ENCODE results near the gene IL17RA.

IL17RA gene

GRCh38 chr22:17109113-17109865 lies 24.5 kb downstream of the IL17RA start:
- Histone ChIP-seq H4K8ac (ENCODE audit: low read depth, low read length) (no peak overlapping the region), H3K4ac (ENCODE audit: low read length) (no peak overlapping the region), H2BK5ac (ENCODE audit: low read length) (peak overlapping the region; percentile 57), H3K23ac (ENCODE audit: low read depth, low read length, poor library complexity) (peak overlapping the region; percentile 39), H3K18ac (ENCODE audit: low read length) (no peak overlapping the region), H3K36me3 (replicated peaks in 1 of 2; ENCODE audit: control insufficient read depth in 2 of 2, insufficient read depth in 2 of 2, low read length in 2 of 2) (peaks cover 0 to 50% of the 10 kb centered on the region in 2 donors), H3K27ac (replicated peaks; ENCODE audit: low read length) (no peak overlapping the region), H2AFZ (ENCODE audit: low read length) (no peak overlapping the region), H3K4me3 (ENCODE audit: low read length in 2 of 2) (no peak overlapping the region), H3K4me1 (ENCODE audit: control insufficient read depth in 2 of 2, insufficient read depth in 1 of 2, low read depth in 1 of 2, low read length in 2 of 2) (no peaks in the 10 kb centered on the region), H2AK5ac (ENCODE audit: low read depth, low read length) (no peak overlapping the region), H2BK15ac (ENCODE audit: low read length) (no peak overlapping the region), H3K4me2 (ENCODE audit: insufficient read depth, low read length, poor library complexity, severe bottlenecking) (no peak overlapping the region), H3K9me3 (replicated peaks in 1 of 2; ENCODE audit: control insufficient read depth in 2 of 2, insufficient read depth in 1 of 2, low read depth in 1 of 2, low read length in 2 of 2) (no peaks in the 10 kb centered on the region), H3K14ac (ENCODE audit: low read length) (no peak overlapping the region), H2BK12ac (ENCODE audit: low read length) (no peak overlapping the region), H2BK120ac (ENCODE audit: low read depth, low read length) (no peak overlapping the region), H3K9ac (ENCODE audit: low read depth, low read length, poor library complexity) (no peak overlapping the region), H4K91ac (ENCODE audit: low read depth, low read length, poor library complexity) (no peak overlapping the region), H3K79me1 (ENCODE audit: low read depth, low read length) (no peaks in the 10 kb centered on the region), H3K27me3 (ENCODE audit: control insufficient read depth in 3 of 3, insufficient read depth in 3 of 3, low read depth in 1 of 3, low read length in 3 of 3) (no peaks in the 10 kb centered on the region)
- no CpG with 5 or more reads among the region's 42 CpGs for WGBS, 2 donors (ENCODE audit: extremely low coverage in 2 of 2, insufficient read length in 2 of 2, insufficient replicate concordance in 1 of 2)
- no peak for DNase-seq (ENCODE audit: low spot score)

GRCh38 chr22:17109976-17110375 lies 25.2 kb downstream of the IL17RA start:
- H3K36me3 ChIP-seq (replicated peaks in 1 of 2; ENCODE audit: control insufficient read depth in 2 of 2, insufficient read depth in 2 of 2, low read length in 2 of 2) = peaks cover 0 to 43% of the 10 kb centered on the region in 2 donors
- H3K4me2 ChIP-seq (ENCODE audit: insufficient read depth, low read length, poor library complexity, severe bottlenecking) = no peak overlapping the region
- H3K4me1 ChIP-seq (ENCODE audit: control insufficient read depth in 2 of 2, insufficient read depth in 1 of 2, low read depth in 1 of 2, low read length in 2 of 2) = no peaks in the 10 kb centered on the region
- no peak overlapping the region for H4K8ac ChIP-seq (ENCODE audit: low read depth, low read length)
- no peak for DNase-seq (ENCODE audit: low spot score)
- H2BK120ac ChIP-seq (ENCODE audit: low read depth, low read length) = no peak overlapping the region
- H3K9me3 ChIP-seq (replicated peaks in 1 of 2; ENCODE audit: control insufficient read depth in 2 of 2, insufficient read depth in 1 of 2, low read depth in 1 of 2, low read length in 2 of 2) = no peaks in the 10 kb centered on the region
- H2BK5ac ChIP-seq (ENCODE audit: low read length) = no peak overlapping the region
- H2AFZ ChIP-seq (ENCODE audit: low read length) = no peak overlapping the region
- H2BK12ac ChIP-seq (ENCODE audit: low read length) = no peak overlapping the region
- H3K9ac ChIP-seq (ENCODE audit: low read depth, low read length, poor library complexity) = no peak overlapping the region
- no peak overlapping the region for H3K23ac ChIP-seq (ENCODE audit: low read depth, low read length, poor library complexity)
- no peaks in the 10 kb centered on the region for H3K27me3 ChIP-seq (ENCODE audit: control insufficient read depth in 3 of 3, insufficient read depth in 3 of 3, low read depth in 1 of 3, low read length in 3 of 3)
- H3K18ac ChIP-seq (ENCODE audit: low read length) = no peak overlapping the region
- no peak overlapping the region for H2AK5ac ChIP-seq (ENCODE audit: low read depth, low read length)
- H3K27ac ChIP-seq (replicated peaks; ENCODE audit: low read length) = no peak overlapping the region
- no peak overlapping the region for H4K91ac ChIP-seq (ENCODE audit: low read depth, low read length, poor library complexity)
- H3K4me3 ChIP-seq (ENCODE audit: low read length in 2 of 2) = no peak overlapping the region
- H2BK15ac ChIP-seq (ENCODE audit: low read length) = no peak overlapping the region
- no peaks in the 10 kb centered on the region for H3K79me1 ChIP-seq (ENCODE audit: low read depth, low read length)
- no peak overlapping the region for H3K14ac ChIP-seq (ENCODE audit: low read length)
- no peak overlapping the region for H3K4ac ChIP-seq (ENCODE audit: low read length)
- WGBS, 2 donors (ENCODE audit: extremely low coverage in 2 of 2, insufficient read length in 2 of 2, insufficient replicate concordance in 1 of 2) = no CpG with 5 or more reads among the region's 16 CpGs

GRCh38 chr22:17110791-17111550 lies 26.2 kb downstream of the IL17RA start:
- no peak overlapping the region for H4K91ac ChIP-seq (ENCODE audit: low read depth, low read length, poor library complexity)
- no peaks in the 10 kb centered on the region for H3K9me3 ChIP-seq (replicated peaks in 1 of 2; ENCODE audit: control insufficient read depth in 2 of 2, insufficient read depth in 1 of 2, low read depth in 1 of 2, low read length in 2 of 2)
- no CpG with 5 or more reads among the region's 13 CpGs for WGBS, 2 donors (ENCODE audit: extremely low coverage in 2 of 2, insufficient read length in 2 of 2, insufficient replicate concordance in 1 of 2)

GRCh38 chr22:17112491-17113042 lies 27.8 kb downstream of the IL17RA start:
- peaks cover 7 to 10% of the 10 kb centered on the region in 2 donors for H3K4me1 ChIP-seq (ENCODE audit: control insufficient read depth in 2 of 2, insufficient read depth in 1 of 2, low read depth in 1 of 2, low read length in 2 of 2)
- H3K18ac ChIP-seq (ENCODE audit: low read length) = no peak overlapping the region
- no peak overlapping the region for H2AFZ ChIP-seq (ENCODE audit: low read length)
- no peak overlapping the region for H2BK12ac ChIP-seq (ENCODE audit: low read length)
- no peak overlapping the region for H2BK120ac ChIP-seq (ENCODE audit: low read depth, low read length)
- H2AK5ac ChIP-seq (ENCODE audit: low read depth, low read length) = no peak overlapping the region
- H3K4ac ChIP-seq (ENCODE audit: low read length) = no peak overlapping the region
- no peak overlapping the region for H3K23ac ChIP-seq (ENCODE audit: low read depth, low read length, poor library complexity)
- no CpG with 5 or more reads among the region's 9 CpGs for WGBS, 2 donors (ENCODE audit: extremely low coverage in 2 of 2, insufficient read length in 2 of 2, insufficient replicate concordance in 1 of 2)
- H4K8ac ChIP-seq (ENCODE audit: low read depth, low read length) = no peak overlapping the region
- no peak overlapping the region for H2BK15ac ChIP-seq (ENCODE audit: low read length)
- H3K36me3 ChIP-seq (replicated peaks in 1 of 2; ENCODE audit: control insufficient read depth in 2 of 2, insufficient read depth in 2 of 2, low read length in 2 of 2) = peaks cover 0 to 20% of the 10 kb centered on the region in 2 donors
- H3K27ac ChIP-seq (replicated peaks; ENCODE audit: low read length) = no peak overlapping the region
- H3K4me2 ChIP-seq (ENCODE audit: insufficient read depth, low read length, poor library complexity, severe bottlenecking) = no peak overlapping the region
- no peaks in the 10 kb centered on the region for H3K9me3 ChIP-seq (replicated peaks in 1 of 2; ENCODE audit: control insufficient read depth in 2 of 2, insufficient read depth in 1 of 2, low read depth in 1 of 2, low read length in 2 of 2)
- no peak overlapping the region for H4K91ac ChIP-seq (ENCODE audit: low read depth, low read length, poor library complexity)
- DNase-seq (ENCODE audit: low spot score) = no peak
- H2BK5ac ChIP-seq (ENCODE audit: low read length) = no peak overlapping the region
- H3K9ac ChIP-seq (ENCODE audit: low read depth, low read length, poor library complexity) = no peak overlapping the region
- no peaks in the 10 kb centered on the region for H3K27me3 ChIP-seq (ENCODE audit: control insufficient read depth in 3 of 3, insufficient read depth in 3 of 3, low read depth in 1 of 3, low read length in 3 of 3)
- H3K14ac ChIP-seq (ENCODE audit: low read length) = no peak overlapping the region
- no peaks in the 10 kb centered on the region for H3K79me1 ChIP-seq (ENCODE audit: low read depth, low read length)
- H3K4me3 ChIP-seq (ENCODE audit: low read length in 2 of 2) = no peak overlapping the region

More at GRCh38 chr22:17110791-17111550, 26.2 kb downstream of the IL17RA start:
- Histone ChIP-seq H2BK120ac (ENCODE audit: low read depth, low read length) (no peak overlapping the region), H2BK15ac (ENCODE audit: low read length) (no peak overlapping the region), H3K27me3 (ENCODE audit: control insufficient read depth in 3 of 3, insufficient read depth in 3 of 3, low read depth in 1 of 3, low read length in 3 of 3) (no peaks in the 10 kb centered on the region), H3K18ac (ENCODE audit: low read length) (no peak overlapping the region), H3K4me1 (ENCODE audit: control insufficient read depth in 2 of 2, insufficient read depth in 1 of 2, low read depth in 1 of 2, low read length in 2 of 2) (no peaks in the 10 kb centered on the region), H3K4me2 (ENCODE audit: insufficient read depth, low read length, poor library complexity, severe bottlenecking) (no peak overlapping the region), H4K8ac (ENCODE audit: low read depth, low read length) (no peak overlapping the region), H3K9ac (ENCODE audit: low read depth, low read length, poor library complexity) (no peak overlapping the region), H3K4me3 (ENCODE audit: low read length in 2 of 2) (no peak overlapping the region), H2AFZ (ENCODE audit: low read length) (no peak overlapping the region), H2BK5ac (ENCODE audit: low read length) (no peak overlapping the region), H3K27ac (replicated peaks; ENCODE audit: low read length) (no peak overlapping the region), H3K23ac (ENCODE audit: low read depth, low read length, poor library complexity) (no peak overlapping the region), H2BK12ac (ENCODE audit: low read length) (no peak overlapping the region), H3K79me1 (ENCODE audit: low read depth, low read length) (no peaks in the 10 kb centered on the region), H2AK5ac (ENCODE audit: low read depth, low read length) (no peak overlapping the region), H3K14ac (ENCODE audit: low read length) (no peak overlapping the region), H3K36me3 (replicated peaks in 1 of 2; ENCODE audit: control insufficient read depth in 2 of 2, insufficient read depth in 2 of 2, low read length in 2 of 2) (peaks cover 0 to 33% of the 10 kb centered on the region in 2 donors), H3K4ac (ENCODE audit: low read length) (no peak overlapping the region)
- no peak for DNase-seq (ENCODE audit: low spot score)

All from neuronal stem cell (in vitro differentiated cells).